Activated CD8-positive, alpha-beta memory T cell treated with anti-CD3 and anti-CD28 coated beads for 1 hour (primary cell): ENCODE results near the gene ANP32A.
A peak's percentile ranks its signal among the peaks of the same experiment; 100 is the strongest.

Experiments used
- DNase-seq, 2 donors: peaks; one replicate each; pipeline ENCODE4 v3.0.0-alpha.2; 2020; ENCODE audit warnings: low read depth in 1 of 2; ENCODE audit errors: extremely low read depth in 1 of 2

Gene ANP32A

GRCh38 chr15:68821190-68821840 lies 620 bp upstream of the ANP32A start:
- no peak for DNase-seq

DNA sequence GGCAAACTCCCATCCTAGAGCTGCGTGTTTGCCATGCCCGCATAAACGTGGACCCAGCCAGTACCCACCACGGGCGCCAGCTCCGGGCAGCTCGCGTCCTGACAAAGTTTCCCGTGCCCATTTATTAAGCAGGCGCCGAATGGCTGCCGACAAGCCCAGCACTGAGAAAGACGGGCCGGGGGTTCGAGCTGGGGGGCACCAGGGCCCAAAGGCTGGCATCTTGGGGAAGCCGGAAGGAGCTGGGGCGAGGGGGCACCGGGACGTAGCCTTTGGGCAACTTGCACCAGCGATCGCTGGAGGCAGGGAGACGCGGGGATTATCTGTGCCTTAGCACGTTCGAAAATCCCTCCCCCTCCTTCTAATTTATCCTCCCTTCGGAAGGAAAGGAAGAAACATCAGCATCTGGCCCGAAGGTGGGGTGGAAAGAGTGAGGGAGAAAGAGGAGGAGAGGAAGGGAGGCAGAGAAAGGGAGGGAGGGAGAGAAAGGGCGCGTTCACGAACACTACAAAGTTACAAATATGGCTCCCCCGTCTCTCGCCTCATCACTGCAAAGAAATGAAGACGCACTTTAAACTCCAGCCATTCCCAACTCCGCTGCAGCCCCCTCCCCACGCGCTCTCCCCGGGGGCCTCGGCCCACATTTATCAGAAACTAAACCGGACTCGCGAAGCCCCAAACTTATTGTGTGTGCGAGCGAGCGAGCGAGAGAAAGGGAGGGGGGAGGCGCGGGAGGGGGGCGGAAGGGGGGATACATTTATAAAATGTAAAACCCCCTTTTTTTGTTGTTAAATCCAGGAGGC lies 1.0 kb downstream of the ANP32A start:
- DNase-seq, result no peak

DNA sequence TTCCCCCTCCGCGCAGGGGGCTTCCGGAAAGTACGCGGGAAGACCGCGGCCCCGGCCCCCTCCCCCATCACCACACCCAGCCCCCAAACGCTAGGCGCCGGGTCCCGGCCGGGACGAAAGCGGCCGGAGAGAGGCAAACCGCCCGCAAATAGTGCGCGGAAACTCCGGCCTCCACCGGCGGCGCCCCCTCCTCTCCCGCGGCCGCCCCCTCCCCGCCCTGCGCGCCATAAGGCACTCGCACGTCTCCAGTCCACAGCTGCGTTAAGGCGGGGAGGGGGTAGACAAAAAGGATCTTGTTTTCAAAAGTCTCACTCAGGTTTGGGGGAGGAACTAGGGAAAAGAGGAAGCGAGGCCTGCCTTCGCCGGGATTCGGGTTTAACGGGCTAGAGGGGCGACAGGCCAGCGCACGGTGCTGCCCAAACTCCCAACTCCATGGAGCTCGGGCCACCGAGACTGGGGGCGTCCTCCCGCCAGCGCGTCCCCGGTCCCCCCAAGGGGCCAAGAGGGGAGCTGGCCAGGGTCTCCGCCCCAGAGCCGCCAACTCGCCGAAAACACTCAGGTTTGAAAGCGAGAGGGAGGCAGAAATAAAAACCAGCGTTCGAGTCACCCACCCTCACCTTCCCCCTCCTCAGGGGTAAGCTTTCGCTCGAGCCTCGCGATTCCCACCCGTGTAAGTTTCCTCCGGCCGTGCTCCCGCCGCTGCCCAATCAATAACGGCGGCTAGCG lies 1.8 kb downstream of the ANP32A start:
- no peak for DNase-seq

- peak; percentile 21 to 44 for DNase-seq
Observed at GRCh38 chr15:68818066-68818768, 2.5 kb downstream of the ANP32A start.

DNA sequence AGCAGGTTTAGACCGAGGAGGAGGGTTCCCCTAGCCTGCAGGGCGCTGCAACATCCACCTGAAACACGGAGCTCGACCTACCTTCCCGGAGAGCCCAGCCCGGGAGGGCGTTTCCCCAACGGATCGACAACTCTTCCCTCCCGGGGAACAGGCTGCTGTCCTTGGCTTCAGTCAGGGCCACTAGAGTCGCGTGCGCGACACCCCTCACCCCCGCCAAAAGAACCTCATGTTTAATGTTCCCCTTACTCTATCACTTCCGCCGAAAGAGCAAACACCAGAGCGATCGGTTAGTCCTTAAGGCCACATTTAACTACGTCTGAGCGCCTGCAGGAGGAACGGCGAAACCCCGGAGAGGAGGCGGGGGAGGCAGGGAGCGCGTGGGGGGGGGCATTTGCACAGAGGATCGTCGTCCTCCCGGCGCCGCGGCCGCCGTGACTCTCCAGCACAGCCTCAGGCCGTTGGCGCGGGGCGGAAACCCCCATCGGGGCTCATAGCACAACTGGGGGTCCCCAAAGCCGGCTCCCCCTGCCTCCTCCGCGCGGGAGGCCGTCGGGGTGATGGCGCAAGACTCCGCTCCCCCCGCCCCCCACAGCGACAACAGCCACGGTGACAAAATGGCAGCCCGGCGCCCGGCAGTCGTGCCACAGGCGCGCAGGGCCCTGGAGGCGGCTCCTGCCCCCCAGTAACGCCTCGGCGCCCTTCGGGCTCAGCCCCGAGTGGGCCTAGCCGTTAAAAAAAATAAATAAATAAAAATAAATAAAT lies 3.2 kb downstream of the ANP32A start:
- peak; percentile 39 to 51 for DNase-seq

- DNase-seq, result no peak
Observed at GRCh38 chr15:68816795-68817303, 3.8 kb downstream of the ANP32A start.

GRCh38 chr15:68816158-68816557 lies 4.5 kb downstream of the ANP32A start:
- no peak for DNase-seq

- no peak for DNase-seq
Observed at GRCh38 chr15:68815598-68815997, 5.1 kb downstream of the ANP32A start.

GRCh38 chr15:68814596-68814995 lies 6.1 kb downstream of the ANP32A start:
- no peak for DNase-seq

DNA sequence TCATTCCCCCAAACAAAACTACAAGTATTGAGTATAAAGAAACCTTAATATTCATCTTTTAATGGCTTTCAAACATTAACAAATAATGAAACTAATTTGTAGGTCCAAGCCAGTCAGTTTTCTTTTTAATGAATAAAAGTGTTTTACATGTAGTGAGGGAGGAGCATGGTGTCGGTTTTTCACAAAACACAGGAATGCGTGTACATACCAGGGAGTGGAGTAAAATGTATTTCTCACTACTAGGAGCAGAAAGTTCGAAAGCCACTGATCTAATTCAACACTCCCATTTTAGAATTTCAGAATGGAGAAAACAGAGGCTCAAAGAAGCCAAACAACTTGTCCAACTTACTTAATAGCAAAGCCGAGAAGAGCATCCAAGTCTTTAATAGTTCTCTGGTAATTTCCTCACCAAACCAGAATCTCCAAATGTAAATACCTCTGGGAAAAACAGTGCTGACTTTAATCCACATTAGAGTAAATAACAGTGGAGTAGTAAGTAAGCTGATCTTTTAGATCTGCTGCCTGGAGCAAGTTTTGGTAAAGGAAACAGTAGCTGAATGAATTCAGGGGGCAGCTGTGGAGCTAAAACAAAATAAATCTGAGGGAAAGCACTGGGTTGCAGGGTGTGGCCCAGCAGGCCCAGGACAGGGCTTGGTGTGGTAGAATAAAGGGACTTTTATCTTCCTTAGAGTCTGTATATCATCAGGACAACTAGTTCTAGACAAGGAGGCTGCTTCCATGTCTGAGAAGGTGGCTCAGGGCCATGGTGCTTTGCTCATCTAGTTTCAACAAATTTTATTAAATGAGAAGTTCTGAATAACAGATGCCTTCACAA lies 7.9 kb downstream of the ANP32A start:
- no peak for DNase-seq

GRCh38 chr15:68812069-68812468 lies 8.6 kb downstream of the ANP32A start:
- no peak for DNase-seq

DNA sequence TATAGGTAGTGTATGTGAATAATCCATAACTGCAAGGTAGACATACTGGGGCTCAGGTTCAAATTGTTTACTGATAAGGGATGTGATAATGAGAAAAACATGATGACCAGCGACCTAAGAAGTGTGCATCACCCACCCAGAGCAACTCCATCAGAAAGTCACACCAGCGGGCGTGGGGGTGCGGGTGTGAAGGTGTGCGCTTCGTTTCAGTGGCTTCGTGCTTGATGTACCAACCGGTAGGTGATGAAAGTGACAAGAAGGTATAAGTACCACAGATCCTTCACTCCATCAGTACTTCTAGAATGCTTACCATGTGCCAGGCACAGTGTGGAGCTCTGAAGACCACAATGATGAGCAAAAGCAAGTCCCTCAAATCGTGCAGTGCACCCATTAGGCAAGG lies 11.2 kb downstream of the ANP32A start:
- no peak for DNase-seq

DNA sequence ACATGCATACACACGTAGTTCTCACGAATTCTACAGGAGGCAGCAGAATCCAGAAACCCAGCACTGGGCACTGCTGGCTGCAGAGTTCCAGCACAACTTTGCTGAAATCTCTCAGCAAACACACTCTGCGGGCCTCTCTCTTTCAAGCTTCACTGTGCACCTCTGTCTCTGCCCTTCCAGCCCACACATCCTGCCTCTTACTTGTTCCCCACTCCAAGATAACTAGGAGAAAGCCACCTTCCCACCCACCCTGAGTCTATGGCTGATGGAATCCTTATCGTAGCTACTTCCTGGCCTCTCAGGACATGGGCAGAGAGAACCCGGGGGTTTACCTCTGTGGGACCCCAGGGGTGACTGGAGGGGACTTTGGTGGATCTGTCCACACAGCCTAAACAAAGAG lies 11.9 kb downstream of the ANP32A start:
- DNase-seq, result no peak

- no peak for DNase-seq
Observed at GRCh38 chr15:68808091-68808490, 12.6 kb downstream of the ANP32A start.

DNA sequence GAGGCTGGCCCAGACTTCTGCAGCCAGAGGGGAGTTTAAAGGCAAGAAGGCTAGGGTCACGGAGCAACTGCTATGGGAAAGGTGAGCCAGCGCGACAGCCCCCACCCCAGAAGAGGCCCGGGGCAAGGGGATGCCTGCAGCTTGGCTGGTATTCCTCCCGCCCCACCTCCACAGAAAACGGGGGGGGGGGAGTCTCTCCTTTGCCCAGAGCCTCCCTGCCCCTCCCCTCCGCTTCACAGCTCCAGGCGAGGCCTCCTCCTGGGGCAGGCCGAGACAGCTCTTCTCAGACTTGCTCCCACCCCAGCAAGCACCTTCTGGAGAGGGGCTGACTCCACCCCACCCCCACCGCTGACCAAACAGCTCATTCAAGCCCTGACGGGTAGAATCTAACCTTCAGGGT lies 13.4 kb downstream of the ANP32A start:
- DNase-seq, result no peak

GRCh38 chr15:68806220-68807060 lies 14.3 kb downstream of the ANP32A start:
- no peak for DNase-seq

DNA sequence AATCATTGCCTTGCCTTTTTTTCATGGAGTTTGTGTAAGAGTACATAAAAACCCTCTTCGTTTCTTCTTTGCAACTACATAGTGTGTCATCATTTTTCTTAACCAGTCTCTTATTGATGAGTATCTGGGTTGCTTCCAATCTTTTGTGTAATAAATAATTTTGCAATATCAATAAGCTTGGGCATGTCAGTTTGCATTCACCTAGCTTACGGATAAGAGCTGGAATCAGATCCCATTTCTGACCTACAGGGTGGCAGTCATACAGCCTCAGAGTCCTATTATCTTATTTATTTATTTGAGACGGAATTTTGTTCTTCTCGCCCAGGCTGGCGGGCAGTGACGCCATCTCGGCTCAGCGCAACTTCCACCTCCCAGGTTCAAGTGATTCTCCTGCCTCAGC lies 18.3 kb downstream of the ANP32A start:
- no peak for DNase-seq

GRCh38 chr15:68801572-68802148 lies 19.0 kb downstream of the ANP32A start:
- DNase-seq, result no peak
